Measurements from ENCODE around the gene NEK11.

DNA sequence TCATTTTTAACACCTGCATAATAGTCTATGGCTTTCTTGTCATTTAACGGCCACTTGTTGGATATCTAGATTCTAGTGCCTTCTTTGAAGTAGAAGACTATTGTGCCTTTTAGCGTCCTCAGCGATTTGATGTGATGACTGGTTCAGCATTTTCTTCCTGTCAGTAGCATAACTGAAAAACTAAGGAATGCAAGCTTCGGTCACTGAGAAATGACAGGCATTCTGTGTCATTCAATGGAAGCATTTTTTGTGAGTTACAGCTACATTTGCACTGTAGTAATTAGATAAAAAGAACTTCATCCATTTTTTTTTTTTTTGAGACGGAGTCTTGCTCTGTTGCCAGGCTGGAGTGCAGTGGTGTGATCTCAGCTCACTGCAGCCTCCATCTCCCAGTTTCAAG lies 10.3 kb downstream of the NEK11 start:
- TF ChIP-seq, protein P1, sequence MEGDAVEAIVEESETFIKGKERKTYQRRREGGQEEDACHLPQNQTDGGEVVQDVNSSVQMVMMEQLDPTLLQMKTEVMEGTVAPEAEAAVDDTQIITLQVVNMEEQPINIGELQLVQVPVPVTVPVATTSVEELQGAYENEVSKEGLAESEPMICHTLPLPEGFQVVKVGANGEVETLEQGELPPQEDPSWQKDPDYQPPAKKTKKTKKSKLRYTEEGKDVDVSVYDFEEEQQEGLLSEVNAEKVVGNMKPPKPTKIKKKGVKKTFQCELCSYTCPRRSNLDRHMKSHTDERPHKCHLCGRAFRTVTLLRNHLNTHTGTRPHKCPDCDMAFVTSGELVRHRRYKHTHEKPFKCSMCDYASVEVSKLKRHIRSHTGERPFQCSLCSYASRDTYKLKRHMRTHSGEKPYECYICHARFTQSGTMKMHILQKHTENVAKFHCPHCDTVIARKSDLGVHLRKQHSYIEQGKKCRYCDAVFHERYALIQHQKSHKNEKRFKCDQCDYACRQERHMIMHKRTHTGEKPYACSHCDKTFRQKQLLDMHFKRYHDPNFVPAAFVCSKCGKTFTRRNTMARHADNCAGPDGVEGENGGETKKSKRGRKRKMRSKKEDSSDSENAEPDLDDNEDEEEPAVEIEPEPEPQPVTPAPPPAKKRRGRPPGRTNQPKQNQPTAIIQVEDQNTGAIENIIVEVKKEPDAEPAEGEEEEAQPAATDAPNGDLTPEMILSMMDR (IDR thresholded peaks at IDR 0.05; ENCODE audit: insufficient read depth, low read depth, low read length): no peak
- TF ChIP-seq EZH2 (IDR thresholded peaks at IDR 0.05; ENCODE audit: insufficient read depth, low read length): no peak
